LHCN-M2 (cell line): Measurements from ENCODE around the gene MATN3. TPM values are rescaled to one million over a fixed set of nuclear protein-coding genes. Genes with fewer than 3 reads are reported as not detected.

Experiments
- total RNA-seq: library from RNA; depleted of rRNA; stranded (reverse); fragments of >200 nt; gene quantifications from 2 replicates; pipeline ENCODE4 v1.2.3, GENCODE V29; 2014; rRNA removed

The MATN3 gene
- total RNA-seq, 1 experiment from 2014 or later: 6.9 TPM

Other genes starting within 250 kb of the MATN3 start
- 5.7 and 14.8 TPM in 2 replicates for gene TTC32, start 110.7 kb downstream of the MATN3 start, total RNA-seq
- gene WDR35, start 22.6 kb downstream of the MATN3 start, total RNA-seq: 10.3 and 10.6 TPM in 2 replicates
- 134 and 174 TPM in 2 replicates for gene LAPTM4A, start 39.0 kb upstream of the MATN3 start, total RNA-seq
- 73.1 and 83.5 TPM in 2 replicates for gene SDC1, start 212.5 kb upstream of the MATN3 start, total RNA-seq